Thoracic aorta (tissue), 2 donors: ENCODE data around the gene HSD3B2. TPM values are rescaled to one million over a fixed set of nuclear protein-coding genes. Genes with fewer than 3 reads are reported as not detected.

ENCODE experiments used
- ATAC-seq: fragments of 150-250 bp; one replicate; pipeline ENCODE4 v1.8.0; 2017; ENCODE audit warnings: low read depth; ENCODE audit not compliant: insufficient number of reproducible peaks, low FRiP score
- DNase-seq: peaks from one replicate; pipeline ENCODE4 v3.0.0-alpha.2; 2020; ENCODE audit warnings: low spot score
- H3K27ac ChIP-seq, 2 donors: fragments of 200-600 bp; sonication (generic); 1 replicate in 1 of 2; 2 replicates in 1 of 2; pipeline ENCODE4 v1.5.1; 2016; ENCODE audit warnings: mild to moderate bottlenecking in 2 of 2, moderate library complexity in 2 of 2
- H3K27me3 ChIP-seq: fragments of 200-600 bp; sonication (generic); replicated peaks from 2 replicates; pipeline ENCODE4 v1.6.0; 2016; ENCODE audit warnings: mild to moderate bottlenecking; ENCODE audit not compliant: insufficient read depth
- H3K36me3 ChIP-seq: fragments of 200-600 bp; sonication (generic); one replicate; pipeline ENCODE4 v1.5.1; 2016
- H3K4me1 ChIP-seq, 2 donors: fragments of 200-600 bp; sonication (generic); 1 replicate in 1 of 2; 2 replicates in 1 of 2; pipeline versions ENCODE4 v1.5.1 to v1.6.0; 2016; ENCODE audit warnings: low read depth in 2 of 2, mild to moderate bottlenecking in 1 of 2; ENCODE audit not compliant: control insufficient read depth in 1 of 2
- H3K4me3 ChIP-seq: fragments of 200-600 bp; sonication (generic); 2 replicates; pipeline ENCODE4 v1.5.1; 2016; ENCODE audit warnings: mild to moderate bottlenecking
- H3K9me3 ChIP-seq: fragments of 200-600 bp; sonication (generic); 2 replicates; pipeline ENCODE4 v1.5.1; 2016
- total RNA-seq, 2 donors: library from RNA; depleted of rRNA; stranded (reverse); fragments of >200 nt; gene quantifications; one replicate each; pipeline versions ENCODE4 v1.1.0 to v1.2.3, GENCODE V29; 2016
- TF ChIP-seq, protein P1 (sequence below): fragments of 200-600 bp; sonication (generic); IDR thresholded peaks from one replicate; pipeline ENCODE4 v1.5.1; 2019; ENCODE audit warnings: antibody characterized with exemption

Gene HSD3B2
- total RNA-seq, 2 donors from 2014 or later: not detected

DNA sequence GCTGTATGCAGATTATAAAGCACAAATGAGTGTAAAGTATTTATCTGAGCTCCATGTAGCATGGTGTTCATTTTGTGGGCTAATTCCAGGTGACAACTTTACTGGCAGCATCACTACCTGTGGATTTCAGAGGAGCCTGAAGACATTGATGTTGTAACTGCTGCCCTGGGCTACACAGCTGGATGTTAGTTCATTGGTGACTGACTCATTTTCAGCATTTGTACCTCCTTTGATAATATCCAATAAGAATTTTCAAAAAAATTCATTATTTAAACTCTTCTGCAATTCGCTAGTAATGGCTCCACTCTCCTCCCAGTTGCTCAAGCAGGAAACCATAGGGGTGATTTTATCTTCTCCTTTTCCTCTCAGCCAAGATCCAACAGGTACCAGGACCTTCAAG lies 54.8 kb downstream of the HSD3B2 start:
- H3K27ac ChIP-seq: no peak overlapping the region
- H3K27me3 ChIP-seq: no peaks in the 10 kb centered on the region
- no peak overlapping the region for H3K4me3 ChIP-seq
- DNase-seq: no peak
- TF ChIP-seq, protein P1, sequence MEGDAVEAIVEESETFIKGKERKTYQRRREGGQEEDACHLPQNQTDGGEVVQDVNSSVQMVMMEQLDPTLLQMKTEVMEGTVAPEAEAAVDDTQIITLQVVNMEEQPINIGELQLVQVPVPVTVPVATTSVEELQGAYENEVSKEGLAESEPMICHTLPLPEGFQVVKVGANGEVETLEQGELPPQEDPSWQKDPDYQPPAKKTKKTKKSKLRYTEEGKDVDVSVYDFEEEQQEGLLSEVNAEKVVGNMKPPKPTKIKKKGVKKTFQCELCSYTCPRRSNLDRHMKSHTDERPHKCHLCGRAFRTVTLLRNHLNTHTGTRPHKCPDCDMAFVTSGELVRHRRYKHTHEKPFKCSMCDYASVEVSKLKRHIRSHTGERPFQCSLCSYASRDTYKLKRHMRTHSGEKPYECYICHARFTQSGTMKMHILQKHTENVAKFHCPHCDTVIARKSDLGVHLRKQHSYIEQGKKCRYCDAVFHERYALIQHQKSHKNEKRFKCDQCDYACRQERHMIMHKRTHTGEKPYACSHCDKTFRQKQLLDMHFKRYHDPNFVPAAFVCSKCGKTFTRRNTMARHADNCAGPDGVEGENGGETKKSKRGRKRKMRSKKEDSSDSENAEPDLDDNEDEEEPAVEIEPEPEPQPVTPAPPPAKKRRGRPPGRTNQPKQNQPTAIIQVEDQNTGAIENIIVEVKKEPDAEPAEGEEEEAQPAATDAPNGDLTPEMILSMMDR: no peak
- H3K4me1 ChIP-seq: no peaks in the 10 kb centered on the region
- no peak for ATAC-seq
- no peaks in the 10 kb centered on the region for H3K36me3 ChIP-seq
- H3K9me3 ChIP-seq: no peaks in the 10 kb centered on the region

DNA sequence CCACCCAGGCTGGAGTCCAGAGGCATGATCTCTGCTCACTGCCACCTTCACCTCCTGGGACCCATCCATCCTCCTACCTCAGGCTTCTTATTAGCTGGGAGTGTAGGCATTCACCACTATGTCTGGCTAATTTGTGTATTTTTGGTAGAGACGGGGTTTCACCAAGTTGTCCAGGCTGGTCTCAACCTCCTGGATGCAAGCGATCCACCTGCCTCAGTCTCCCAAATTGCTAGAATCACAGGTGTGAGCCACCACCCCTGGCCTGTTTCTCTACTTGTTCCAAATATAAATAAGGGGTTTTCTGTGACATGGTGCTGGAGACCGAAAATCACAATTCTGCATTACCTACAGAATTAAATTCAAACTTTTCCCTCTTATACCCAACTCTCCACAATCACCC lies 55.4 kb downstream of the HSD3B2 start:
- Histone ChIP-seq H3K27ac (no peak overlapping the region), H3K36me3 (no peaks in the 10 kb centered on the region), H3K4me1 (no peaks in the 10 kb centered on the region), H3K27me3 (no peaks in the 10 kb centered on the region), H3K9me3 (no peaks in the 10 kb centered on the region), H3K4me3 (no peak overlapping the region)
- ATAC-seq (no peak), DNase-seq (no peak)
- TF ChIP-seq, protein P1: no peak

DNA sequence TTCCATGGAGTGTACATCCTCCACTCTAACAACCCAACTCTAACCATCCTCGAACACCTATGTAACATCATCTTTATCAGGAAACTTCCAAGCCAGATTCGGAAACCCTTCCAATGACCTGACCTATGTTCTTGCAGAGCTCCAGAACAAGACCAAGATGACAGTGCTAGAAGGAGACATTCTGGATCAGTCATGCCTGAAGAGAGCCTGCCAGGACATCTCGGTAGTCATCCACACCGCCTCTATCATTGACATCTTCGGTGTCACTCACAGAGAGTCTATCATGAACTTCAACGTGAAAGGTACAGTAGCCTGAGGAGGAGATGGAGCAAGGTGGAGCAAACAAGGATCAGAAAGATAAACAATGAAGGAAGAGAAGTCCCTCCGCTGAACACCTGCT lies 56.0 kb downstream of the HSD3B2 start:
- TF ChIP-seq, protein P1: no peak
- Histone ChIP-seq H3K9me3 (no peaks in the 10 kb centered on the region), H3K27ac (no peak overlapping the region), H3K4me3 (no peak overlapping the region), H3K4me1 (no peaks in the 10 kb centered on the region), H3K27me3 (no peaks in the 10 kb centered on the region), H3K36me3 (no peaks in the 10 kb centered on the region)
- ATAC-seq: no peak
- no peak for DNase-seq

DNA sequence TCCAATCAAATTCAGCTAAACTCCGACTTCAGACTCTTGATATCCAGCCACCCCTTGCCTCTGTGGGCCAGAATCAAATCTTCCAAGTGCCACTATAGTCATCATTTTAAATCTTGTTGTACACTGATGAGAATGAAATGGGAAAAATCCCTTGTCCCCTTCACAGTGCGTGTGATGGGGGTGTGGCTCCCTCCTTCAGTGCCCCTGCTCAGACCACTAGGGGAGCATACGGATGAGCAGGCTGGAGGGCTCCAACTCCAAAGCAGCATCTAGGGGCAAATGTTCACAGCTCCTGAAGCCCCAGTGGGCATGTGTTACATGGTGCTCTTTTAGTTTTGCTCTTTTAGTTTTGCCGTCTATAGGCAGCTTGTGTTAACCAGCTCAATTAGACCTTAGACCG lies 56.6 kb downstream of the HSD3B2 start:
- ATAC-seq: no peak
- H3K4me1 ChIP-seq: no peaks in the 10 kb centered on the region
- H3K36me3 ChIP-seq: no peaks in the 10 kb centered on the region
- TF ChIP-seq, protein P1: no peak
- H3K4me3 ChIP-seq: no peak overlapping the region
- no peaks in the 10 kb centered on the region for H3K9me3 ChIP-seq
- H3K27me3 ChIP-seq: no peaks in the 10 kb centered on the region
- no peak for DNase-seq
- H3K27ac ChIP-seq: no peak overlapping the region

DNA sequence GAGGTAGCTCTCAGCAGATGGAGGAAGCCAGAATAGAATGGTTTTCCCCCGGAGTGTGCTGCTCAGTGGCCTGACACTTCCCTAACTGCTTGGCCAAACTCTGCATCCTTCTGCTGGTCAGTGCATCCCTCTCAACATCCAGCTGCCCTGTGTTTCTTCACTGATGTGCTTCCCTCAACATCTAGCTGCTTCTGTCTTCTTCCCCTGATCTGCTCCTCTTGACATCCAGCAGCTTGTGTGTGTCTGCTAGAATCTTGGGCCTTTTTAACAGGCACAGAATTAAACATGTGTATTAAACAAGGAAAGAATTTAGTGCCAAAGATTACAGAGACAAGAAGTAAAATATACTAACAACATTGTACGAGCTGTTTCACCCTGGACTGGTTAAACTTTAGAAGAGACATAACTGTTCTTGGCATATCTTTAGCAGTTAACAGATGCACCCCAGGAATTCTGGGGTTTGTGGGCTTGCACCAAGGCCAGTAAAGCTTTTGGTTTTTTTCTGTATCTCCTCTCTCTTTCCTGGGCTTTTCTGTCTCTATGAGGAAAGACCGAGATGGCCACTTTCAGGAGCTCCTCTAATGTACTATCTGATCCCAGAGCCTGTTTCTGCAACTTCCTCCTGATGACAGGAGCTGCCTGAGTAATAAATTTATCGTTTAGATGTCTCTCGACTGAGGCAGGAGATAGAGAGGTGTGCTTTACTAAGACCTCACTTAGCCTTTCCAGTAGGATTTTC lies 57.3 kb downstream of the HSD3B2 start:
- no peak for ATAC-seq
- DNase-seq: no peak
- Histone ChIP-seq H3K4me3 (no peak overlapping the region), H3K4me1 (no peaks in the 10 kb centered on the region), H3K27me3 (no peaks in the 10 kb centered on the region), H3K27ac (no peak overlapping the region), H3K36me3 (no peaks in the 10 kb centered on the region), H3K9me3 (no peaks in the 10 kb centered on the region)
- TF ChIP-seq, protein P1: no peak

Other genes starting within 250 kb of the HSD3B2 start
- not detected for gene HAO2, start 46.4 kb upstream of the HSD3B2 start, total RNA-seq
- gene HSD3B1, start 92.1 kb downstream of the HSD3B2 start, total RNA-seq: not detected
- gene ZNF697, start 233.1 kb downstream of the HSD3B2 start, total RNA-seq: 1 to 10 TPM in 1 of 2 donors, under 1 TPM in 1; 0.95 to 4.1 TPM